LNCaP clone FGC (cell line): Measurements from ENCODE around the gene LRTM1.

Experiments
- DNase-seq: peaks from one replicate; pipeline ENCODE4 v3.0.0-alpha.2; 2011; ENCODE audit warnings: low read depth
- H3K4me3 ChIP-seq: 2 replicates; pipeline ENCODE4 v1.5.1; 2011; ENCODE audit warnings: mild to moderate bottlenecking, low read depth, low read length, control low read depth
- CTCF ChIP-seq: IDR thresholded peaks from 2 replicates; pipeline ENCODE4 v1.5.1; 2012; ENCODE audit warnings: mild to moderate bottlenecking; ENCODE audit not compliant: control insufficient read depth, insufficient read depth; ENCODE audit errors: extremely low read depth

The LRTM1 gene

GRCh38 chr3:54955941-54956340 lies 28.1 kb upstream of the LRTM1 start:
- H3K4me3 ChIP-seq = no peak overlapping the region
- no peak for DNase-seq
- TF ChIP-seq CTCF = no peak

GRCh38 chr3:54955496-54955895 lies 27.6 kb upstream of the LRTM1 start:
- no peak overlapping the region for H3K4me3 ChIP-seq
- no peak for DNase-seq
- TF ChIP-seq CTCF = no peak

GRCh38 chr3:54954521-54954920 lies 26.7 kb upstream of the LRTM1 start:
- H3K4me3 ChIP-seq = no peak overlapping the region
- no peak for DNase-seq
- no peak for TF ChIP-seq CTCF

- no peak for DNase-seq
- no peak for TF ChIP-seq CTCF
Observed at GRCh38 chr3:54954022-54954421, 26.2 kb upstream of the LRTM1 start.

GRCh38 chr3:54951405-54951804 lies 23.5 kb upstream of the LRTM1 start:
- DNase-seq = peak; percentile 63
- TF ChIP-seq CTCF = peak; percentile 61
- H3K4me3 ChIP-seq = no peak overlapping the region

More at GRCh38 chr3:54954022-54954421, 26.2 kb upstream of the LRTM1 start:
- no peak overlapping the region for H3K4me3 ChIP-seq

GRCh38 chr3:54950391-54951003 lies 22.6 kb upstream of the LRTM1 start:
- H3K4me3 ChIP-seq = no peak overlapping the region
- peak; percentile 82 for DNase-seq
- no peak for TF ChIP-seq CTCF

- H3K4me3 ChIP-seq = no peak overlapping the region
- DNase-seq = no peak
- no peak for TF ChIP-seq CTCF
Observed at GRCh38 chr3:54949491-54950044, 21.7 kb upstream of the LRTM1 start.
